ENCODE measurements around the gene STXBP1. TPM values are rescaled to one million over a fixed set of nuclear protein-coding genes. Genes with fewer than 3 reads are reported as not detected.
A peak's percentile ranks its signal among the peaks of the same experiment; 100 is the strongest.

Gene STXBP1
- total RNA-seq, 6 experiments from 2014 or later = 1.8 to 13.5 (median 4.1) TPM

DNA sequence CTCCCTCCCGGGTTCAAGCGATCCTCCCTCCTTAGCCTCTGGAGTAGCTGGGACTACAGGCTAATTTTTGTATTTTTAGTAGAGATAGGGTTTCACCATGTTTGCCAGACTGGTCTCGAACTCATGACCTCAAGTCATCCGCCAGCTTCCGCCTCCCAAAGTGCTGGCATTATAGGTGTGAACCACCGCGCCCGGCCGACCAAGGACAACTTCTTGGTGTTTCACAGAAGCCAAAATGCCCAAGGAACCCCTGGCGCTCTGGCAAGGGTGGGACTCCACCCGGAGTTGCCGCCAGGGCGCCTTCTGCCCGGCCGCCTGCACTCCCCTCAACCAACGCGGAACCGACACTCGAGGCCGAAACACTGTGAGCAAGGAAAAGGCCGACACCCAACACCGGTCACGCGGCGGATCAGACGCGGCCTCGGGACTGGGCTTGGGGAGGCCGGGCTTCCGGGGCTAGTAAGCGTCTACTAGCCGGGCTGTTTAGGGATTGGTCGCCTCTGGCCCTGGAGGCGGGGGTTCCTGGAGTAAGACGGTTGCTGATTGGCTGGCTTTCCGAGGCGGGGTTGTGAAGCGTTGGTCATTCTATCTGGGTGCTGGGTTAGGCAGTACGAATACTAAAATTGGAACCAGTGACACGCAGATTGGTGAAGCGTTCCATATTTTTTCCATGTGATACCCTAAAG is 87.1 kb downstream of the STXBP1 start:
- no peaks in the 10 kb centered on the region for H3K36me3 ChIP-seq
- intact Hi-C loops (cut with DNase I) = no loop called here
- TF ChIP-seq CTCF (IDR thresholded peaks at IDR 0.05) (peak in 1 of 4 donors; percentile 12), POLR2A (IDR thresholded peaks at IDR 0.05) (peak; percentile 39)
- DNase-seq (peak; percentile 92 to 96 (median 92)), ATAC-seq (peak; percentile 98 to 99 (median 99))
- 9% methylated on average over 31 of the region's 41 CpGs for WGBS (ENCODE audit: insufficient coverage, low coverage, low lambda C conversion rate, missing lambda C conversion rate)
- no peaks in the 10 kb centered on the region for H3K9me3 ChIP-seq
- peak overlapping the region; percentile 47 to 63 (median 61) for H3K27ac ChIP-seq
- no peaks in the 10 kb centered on the region for H3K4me1 ChIP-seq
- peak overlapping the region in 2 of 3 donors; percentile 34 to 42 for H3K4me3 ChIP-seq
- no peaks in the 10 kb centered on the region for H3K27me3 ChIP-seq

- Histone ChIP-seq H3K27ac (no peak overlapping the region), H3K4me3 (no peak overlapping the region), H3K4me1 (no peaks in the 10 kb centered on the region), H3K27me3 (no peaks in the 10 kb centered on the region), H3K9me3 (no peaks in the 10 kb centered on the region), H3K36me3 (no peaks in the 10 kb centered on the region)
- 94% methylated on average over 2 of the region's 2 CpGs for whole genome bisulfite sequencing (ENCODE audit: insufficient coverage, low coverage, low lambda C conversion rate, missing lambda C conversion rate)
- ATAC-seq = no peak
- no peak for DNase-seq
- no peak for TF ChIP-seq POLR2A (IDR thresholded peaks at IDR 0.05)
- TF ChIP-seq CTCF (IDR thresholded peaks at IDR 0.05) = no peak
- intact Hi-C loops (cut with DNase I) = no loop called here
Measured at GRCh38 chr9:127700140-127700539, 88.1 kb downstream of the STXBP1 start.

GRCh38 chr9:127700594-127701255 is 88.6 kb downstream of the STXBP1 start:
- Histone ChIP-seq H3K36me3 (no peaks in the 10 kb centered on the region), H3K4me3 (no peak overlapping the region), H3K27ac (no peak overlapping the region), H3K4me1 (no peaks in the 10 kb centered on the region), H3K27me3 (no peaks in the 10 kb centered on the region), H3K9me3 (no peaks in the 10 kb centered on the region)
- no peak for DNase-seq
- TF ChIP-seq POLR2A (IDR thresholded peaks at IDR 0.05) (no peak), CTCF (IDR thresholded peaks at IDR 0.05) (no peak)
- intact Hi-C loops (cut with DNase I) = no loop called here
- WGBS (ENCODE audit: insufficient coverage, low coverage, low lambda C conversion rate, missing lambda C conversion rate) = 69% methylated on average over 5 of the region's 5 CpGs
- ATAC-seq = no peak

- no peaks in the 10 kb centered on the region for H3K27me3 ChIP-seq
- ATAC-seq = no peak
- no peaks in the 10 kb centered on the region for H3K4me1 ChIP-seq
- no peak for DNase-seq
- WGBS (ENCODE audit: insufficient coverage, low coverage, low lambda C conversion rate, missing lambda C conversion rate) = 66% methylated on average over 7 of the region's 9 CpGs
- H3K4me3 ChIP-seq = no peak overlapping the region
- H3K36me3 ChIP-seq = no peaks in the 10 kb centered on the region
- TF ChIP-seq POLR2A (IDR thresholded peaks at IDR 0.05) (no peak), CTCF (IDR thresholded peaks at IDR 0.05) (no peak)
- intact Hi-C loops (cut with DNase I) = no loop called here
- no peaks in the 10 kb centered on the region for H3K9me3 ChIP-seq
- H3K27ac ChIP-seq = no peak overlapping the region
Measured at GRCh38 chr9:127703289-127703946, 91.3 kb downstream of the STXBP1 start.

All from right lobe of liver (tissue), 6 donors.